ENCODE results near the gene GHDC.
"Not testable (repeated sequence)": the region's sequence is repeated elsewhere in the genome, so short reads cannot be mapped to it uniquely, and the experiment has no call there.

Gene GHDC

DNA sequence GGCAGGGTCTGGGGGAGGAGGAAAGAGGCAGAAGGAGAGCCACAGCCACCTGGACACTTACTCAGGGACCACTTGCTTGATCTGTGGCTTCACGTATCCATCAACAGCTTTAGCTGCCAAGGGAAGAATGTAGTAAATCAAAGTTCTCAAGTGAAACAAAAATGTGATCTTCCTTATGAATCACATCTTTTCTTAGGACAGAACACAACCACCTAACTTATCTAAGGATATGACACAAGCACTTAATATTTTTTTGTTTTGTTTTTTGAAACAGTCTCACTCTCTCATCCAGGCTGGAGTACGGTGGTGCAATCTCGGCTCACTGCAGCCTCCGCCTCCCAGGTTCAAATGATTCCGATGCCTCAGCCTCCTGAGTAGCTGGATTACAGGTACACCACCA, 8.4 kb upstream of the GHDC start:
- no peak for DNase-seq (ENCODE audit: low spot score)

DNA sequence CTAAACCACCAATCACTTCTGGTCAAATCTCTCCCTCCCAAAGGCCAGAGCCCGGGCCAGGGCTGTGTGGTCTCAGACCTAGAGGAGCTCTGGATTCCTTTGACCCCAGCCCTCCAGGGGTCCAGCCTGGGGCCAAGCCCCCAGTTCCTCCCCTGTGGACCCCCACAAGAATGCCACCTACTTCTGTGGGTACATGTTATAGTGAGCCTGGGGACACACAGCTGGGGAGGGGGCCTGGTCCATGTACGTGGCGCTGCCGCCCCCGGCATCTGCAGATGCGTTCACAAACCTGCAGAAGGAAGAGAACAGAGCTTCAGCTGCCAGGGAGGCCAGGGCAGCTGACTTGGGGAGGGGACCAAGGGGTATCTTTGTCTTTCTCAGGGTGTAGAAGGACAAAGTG, 7.9 kb upstream of the GHDC start:
- no peak for DNase-seq (ENCODE audit: low spot score)

DNA sequence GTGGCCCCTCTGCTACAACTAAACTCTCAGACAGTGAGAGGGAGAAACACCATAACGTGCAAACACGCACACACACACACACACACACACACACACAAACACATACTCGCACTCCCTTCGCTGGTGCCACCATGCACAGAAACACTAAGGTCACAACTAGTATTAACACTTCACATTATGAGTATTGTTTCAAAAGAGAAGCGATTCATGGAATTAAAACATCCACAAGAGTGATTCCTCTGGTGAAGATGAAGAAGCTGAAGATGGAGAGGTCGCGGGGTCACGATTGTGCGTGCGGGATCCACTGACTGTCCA, 7.1 kb upstream of the GHDC start:
- DNase-seq (ENCODE audit: low spot score) = no peak

DNA sequence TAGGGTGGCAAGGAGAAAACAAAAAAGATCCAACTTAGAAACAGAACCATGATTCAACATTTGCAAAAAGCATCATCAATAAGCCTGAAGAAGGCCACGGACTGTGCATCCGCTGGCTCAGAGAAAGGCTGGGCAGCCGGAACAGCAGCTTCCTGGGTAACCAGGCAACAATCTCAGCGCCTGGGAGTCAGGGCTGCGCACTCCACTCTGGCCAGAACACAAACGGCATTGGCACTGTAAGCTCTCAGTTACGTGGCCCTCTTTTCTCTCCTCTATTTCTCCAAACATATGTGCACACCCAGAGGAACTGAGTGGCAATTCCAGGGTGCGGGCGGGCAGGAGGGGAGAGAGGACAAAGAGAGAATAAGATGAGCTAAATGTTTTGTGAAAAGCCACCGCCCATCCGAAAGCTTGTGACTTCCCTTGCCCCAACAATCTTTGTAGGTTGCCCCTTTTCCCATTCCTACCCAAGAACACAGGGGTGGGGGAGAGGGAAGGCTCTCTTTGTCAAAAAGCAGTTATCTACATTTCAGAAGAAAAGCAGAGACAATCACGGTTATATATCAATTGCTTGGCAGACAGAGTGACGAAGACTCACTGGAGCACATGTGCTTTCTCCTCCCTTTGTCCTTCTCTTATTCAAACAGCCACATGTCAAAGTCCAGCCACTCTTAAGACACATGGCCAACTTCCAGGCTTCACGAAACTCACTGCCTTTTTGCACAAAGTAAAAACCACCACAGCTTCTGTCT, 6.6 kb upstream of the GHDC start:
- DNase-seq (ENCODE audit: low spot score) = no peak

DNA sequence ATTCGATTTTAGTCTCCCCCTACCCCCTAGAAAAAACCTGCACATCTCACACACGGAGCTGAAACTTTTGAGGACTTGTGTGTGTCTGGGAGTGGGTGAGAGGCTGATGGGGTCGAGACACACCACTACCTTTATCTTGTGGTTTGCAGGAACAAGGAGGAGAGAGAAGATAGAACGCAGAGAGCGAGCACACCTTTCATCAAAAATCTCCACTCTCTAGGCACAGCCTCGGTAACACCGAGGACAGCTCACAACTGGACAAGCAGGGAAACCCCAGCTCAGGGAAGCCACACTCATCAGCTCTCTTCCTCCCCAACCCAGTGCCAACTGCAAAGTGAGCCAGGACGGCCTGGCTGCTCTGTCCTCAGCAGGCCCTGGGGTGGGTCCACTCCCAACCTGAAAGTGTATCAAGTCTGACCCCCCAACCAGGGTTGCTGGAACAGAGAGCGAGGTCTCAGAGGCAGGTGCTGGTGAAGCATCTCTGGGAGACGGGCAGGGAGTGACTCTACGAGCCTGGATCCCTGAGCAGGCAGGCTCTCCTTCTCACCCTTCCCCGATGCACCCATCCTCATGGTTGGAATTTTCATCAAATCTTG, 5.2 kb upstream of the GHDC start:
- DNase-seq (ENCODE audit: low spot score) = no peak

DNA sequence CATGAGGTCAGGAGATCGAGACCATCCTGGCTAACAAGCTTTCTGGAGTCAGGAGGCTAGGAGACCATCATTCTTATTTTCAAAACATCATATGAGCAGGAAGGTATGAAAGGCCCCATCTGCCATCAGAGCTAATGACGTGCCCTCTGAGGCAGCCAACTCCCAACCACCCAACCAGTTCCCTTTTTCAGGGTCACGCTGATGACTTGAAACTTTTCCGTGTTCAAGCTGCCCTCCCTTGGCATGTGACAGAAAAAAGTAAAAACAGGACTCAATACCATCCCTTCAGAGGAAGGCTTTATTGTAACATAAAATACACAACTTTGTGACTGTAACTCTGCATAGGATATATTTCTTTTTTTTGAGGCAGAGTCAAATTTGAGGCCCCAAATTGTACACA, 4.6 kb upstream of the GHDC start:
- DNase-seq (ENCODE audit: low spot score) = no peak

DNA sequence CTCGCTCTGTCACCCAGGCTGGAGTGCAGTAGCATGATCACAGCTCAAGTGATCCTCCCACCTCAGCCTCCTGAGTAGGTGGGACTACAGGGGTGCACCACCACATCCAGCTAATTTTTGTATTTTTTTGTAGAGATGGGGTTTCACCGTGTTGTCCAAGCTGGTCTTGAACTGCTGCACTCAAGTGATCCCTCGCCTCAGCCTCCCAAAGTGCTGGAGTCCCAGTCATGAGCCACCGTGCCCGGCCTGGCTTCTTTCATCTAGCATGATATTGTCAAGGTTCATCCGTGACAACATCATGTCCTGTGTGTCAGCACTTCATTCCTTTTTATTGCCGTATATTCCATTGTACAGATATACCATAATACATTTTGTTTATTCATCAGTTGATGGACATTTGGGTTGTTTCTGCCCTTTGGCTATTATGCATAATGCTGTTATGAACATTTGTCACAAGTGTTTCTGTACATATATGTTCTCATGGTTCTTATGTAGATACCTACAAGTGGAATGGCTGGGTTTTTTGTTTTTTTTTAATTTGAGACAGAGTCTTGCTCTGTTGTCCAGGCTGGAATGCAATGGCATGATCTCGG, 3.4 kb upstream of the GHDC start:
- no peak for DNase-seq (ENCODE audit: low spot score)

DNA sequence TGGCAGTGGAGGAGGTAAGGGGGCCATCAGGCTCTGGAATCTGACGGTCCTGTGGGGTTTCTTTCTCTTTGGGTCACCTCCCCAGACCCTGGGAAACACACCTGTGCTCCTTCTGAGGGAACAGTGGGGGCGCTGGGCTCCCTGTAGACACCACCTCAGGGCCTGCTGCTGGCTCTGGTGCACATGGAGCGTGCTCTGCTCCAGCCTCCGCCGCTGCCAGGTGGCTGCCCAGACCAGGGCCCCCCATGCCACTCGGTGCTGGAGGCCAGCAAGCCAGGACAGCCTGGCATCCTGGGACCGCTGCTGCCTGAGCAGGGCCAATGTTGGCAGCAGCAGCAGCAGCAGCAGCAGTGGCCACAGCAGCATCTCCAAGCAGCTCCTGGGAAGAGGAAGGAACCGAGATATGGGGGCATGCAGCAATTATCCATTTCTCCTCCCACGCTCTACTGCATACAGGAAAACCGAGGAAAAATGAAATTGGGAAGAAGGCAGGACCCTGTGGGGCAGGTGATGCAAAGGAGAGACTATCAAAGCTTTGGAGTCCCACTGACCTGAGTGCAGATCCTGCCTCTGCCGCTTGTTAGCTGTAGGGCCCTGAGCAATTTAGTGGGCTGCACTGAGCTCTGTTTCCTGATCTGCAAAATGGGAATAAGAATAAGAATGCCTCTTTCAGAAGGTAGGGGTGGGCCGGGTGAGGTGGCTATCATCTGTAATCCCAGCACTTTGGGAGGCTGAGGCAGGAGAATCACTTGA, 902 bp downstream of the GHDC start:
- DNase-seq (ENCODE audit: low spot score) = no peak

DNA sequence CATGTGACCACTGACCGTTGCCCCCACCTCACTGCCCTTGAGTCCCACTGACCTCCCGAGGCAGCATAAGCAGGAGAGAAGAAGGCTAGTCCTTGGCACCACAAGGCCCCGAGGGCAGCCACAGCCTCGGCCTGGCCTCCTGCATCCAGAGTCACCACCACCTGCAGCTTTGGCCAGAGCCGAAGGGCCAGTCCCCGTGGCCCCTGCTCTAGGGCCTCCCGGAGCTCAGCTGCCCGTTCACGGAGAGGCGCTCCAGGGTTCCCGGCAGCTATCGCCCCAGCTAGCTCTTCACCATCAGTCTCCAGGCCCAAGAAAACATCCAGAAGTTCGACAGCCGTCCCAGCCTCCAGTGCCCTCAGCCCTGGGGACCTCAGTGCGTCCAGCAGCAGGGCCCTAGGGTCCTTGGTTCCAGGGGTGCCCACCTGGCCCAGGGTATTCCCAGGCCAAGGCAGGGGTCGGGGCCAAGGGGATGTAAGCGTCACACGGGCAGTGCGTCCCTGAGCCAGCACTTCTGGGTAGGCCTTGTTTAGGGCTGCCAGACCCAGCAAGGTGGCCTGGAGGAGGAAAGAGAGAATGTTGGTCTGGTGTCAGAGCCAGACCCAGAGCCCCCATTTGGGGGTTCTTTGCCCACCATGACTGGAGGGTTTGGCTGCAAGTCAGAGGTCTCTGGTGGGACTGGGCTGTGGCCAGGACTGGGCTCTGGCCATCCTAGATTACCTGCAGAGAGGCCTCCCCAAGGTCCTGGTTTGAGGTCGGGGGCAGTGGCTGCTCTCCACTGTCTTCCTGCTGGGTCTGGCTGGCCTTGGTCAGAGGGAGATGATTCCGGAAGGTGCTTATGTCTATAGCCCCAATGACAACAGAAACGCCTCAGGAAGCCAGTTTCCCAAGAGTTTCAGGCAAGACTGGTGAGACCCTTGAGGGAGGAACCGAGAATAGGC, 1.8 kb downstream of the GHDC start:
- DNase-seq (ENCODE audit: low spot score) = no peak

DNA sequence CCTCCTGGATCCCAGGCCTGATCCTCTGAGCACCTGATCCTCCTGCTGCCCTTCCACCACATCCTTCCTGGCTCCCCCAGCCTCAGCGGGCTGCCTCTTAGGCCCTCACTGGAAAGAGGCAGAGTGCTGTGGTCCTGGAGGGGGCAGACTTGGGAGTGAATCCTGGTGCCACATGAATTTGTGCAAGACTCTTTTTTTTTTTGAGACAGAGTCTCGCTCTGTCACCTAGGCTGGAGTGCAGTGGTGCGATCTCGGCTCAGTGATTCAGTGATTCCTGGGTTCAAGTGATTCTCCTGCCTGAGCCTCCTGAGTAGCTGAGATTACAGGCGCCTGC, 3.1 kb downstream of the GHDC start:
- DNase-seq (ENCODE audit: low spot score) = no peak

DNA sequence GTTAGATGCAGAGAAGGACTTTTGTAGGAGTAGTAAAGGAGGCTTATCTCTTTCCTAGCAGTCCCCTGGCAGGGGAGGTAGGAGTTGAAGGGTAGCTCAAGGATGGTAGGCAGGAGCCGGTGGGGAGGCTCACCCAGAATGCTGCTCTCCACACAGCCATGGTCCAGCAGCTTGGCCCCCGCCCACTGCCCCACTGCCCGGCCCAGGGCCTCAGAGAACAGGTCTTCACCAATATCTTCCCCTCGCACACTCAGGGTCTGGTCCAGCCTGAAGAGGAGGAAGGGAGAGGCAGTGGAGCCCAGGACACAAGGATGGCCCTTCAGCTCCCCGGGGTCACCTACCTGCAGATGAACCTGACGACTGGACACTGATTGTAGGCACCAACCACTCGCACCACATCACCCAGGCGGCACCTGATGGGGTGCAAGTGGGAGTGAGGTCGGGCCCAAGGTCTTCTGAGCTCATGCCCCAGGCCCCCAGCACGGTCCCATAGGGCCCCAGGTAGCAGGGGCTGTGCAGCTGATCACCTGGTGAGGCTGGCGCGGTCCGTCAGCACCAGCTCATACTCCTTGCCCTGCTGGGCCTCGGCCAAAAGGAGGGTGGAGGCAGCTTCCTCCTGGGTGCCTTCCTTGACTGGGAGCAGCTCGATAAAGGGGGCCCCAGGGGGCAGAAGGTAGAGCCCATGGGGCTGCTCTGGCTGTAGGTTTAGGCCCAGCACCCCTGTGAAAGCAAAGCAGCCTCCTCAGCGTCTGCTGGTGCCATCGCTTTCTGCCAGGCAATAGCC, 3.6 kb downstream of the GHDC start:
- no peak for DNase-seq (ENCODE audit: low spot score)

DNA sequence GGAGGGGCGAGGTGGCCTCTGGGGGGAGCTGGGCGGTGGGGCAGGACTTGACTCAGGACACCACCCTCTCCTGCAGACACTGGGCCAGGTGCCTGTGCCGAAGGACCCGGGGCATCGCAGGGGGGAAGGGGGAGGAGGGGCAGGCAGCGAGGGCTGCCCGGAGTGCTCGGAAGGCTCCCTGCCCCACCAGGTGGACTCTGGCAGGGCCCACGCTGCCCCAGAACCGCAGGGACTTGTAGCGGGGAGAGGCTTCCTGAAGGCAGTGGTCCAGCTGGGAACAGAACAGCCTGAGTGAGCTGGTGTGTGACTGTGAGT, 4.7 kb downstream of the GHDC start:
- DNase-seq (ENCODE audit: low spot score) = no peak

DNA sequence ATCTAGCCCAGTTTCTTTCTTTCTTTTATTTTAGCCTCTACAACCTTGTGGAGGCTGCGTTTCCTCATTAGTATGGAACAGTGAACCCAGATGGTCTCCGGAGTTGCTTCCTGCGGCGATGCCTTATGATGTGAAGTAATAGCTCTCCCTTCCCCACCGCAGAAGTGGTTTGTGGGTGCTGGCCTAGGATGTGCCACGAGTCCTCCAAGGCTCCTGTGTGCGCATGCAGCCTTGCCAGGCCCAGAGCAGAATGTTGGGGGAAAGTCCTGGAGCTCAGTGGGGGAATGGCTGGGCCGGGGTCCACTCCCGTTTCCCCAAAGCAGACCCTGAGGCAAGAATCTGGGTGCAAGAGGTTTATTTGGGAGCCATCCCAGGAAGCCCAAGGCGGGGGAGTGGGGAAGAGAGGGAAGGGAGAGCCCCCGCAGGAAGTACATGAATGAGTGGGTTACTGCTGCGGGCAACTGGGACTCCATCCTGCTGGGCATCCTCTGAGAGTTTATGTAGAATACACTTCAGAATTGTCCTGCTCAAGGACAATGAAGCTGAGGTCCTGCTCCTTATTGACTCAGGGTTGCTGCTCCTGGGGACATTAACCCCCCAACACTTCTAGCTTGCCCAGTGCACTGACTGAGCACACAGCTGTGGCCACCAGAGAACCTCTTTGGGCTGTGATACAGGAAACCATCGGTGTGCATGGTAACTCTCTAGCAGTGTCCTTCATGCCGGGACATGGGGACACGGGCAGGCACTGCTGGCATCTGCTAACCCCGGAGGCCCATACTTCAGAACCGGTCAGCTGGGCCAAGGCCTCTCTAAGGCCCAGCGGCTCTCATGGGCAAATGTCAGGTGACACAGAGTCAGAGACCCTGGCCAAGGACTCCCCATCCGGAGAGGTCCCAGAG, 5.3 kb downstream of the GHDC start:
- no peak for DNase-seq (ENCODE audit: low spot score)

DNA sequence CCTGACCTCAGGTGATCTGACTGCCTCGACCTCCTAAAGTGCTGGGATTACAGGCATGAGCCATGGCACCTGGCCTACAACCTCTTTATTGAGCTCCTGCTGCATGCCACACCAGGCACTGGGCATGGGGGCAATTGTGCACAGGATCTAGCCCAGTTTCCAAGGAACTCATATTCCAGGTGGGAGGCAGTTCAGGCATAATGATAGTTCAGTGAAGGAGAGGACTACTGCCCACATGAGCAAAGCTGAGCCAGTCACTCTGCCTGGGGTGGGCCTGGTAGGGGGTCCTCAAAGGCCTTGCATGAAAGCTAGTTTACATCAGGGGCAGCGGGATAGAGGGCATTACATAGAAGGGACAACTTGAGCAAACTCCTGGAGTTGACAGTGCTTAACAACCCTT, 6.5 kb downstream of the GHDC start:
- DNase-seq (ENCODE audit: low spot score) = no peak

DNA sequence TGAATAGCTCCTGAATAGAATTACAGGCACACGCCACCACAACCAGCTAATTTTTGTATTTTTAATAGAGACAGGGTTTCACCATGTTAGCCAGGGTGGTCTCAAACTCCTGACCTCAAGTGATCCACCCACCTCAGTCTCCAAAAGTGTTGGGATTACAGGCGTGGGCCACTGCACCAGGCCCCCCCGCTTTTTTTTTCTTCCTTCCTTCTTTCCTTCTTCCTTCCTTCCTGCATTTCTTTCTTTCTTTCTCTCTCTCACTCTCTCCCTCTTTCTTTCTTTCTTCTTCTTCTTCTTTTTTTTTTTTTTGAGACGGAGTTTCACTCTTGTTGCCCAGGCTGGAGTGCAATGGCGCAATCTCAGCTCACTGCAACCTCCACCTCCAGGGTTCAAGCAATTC, 8.1 kb downstream of the GHDC start:
- not testable (repeated sequence) for DNase-seq (ENCODE audit: low spot score)

DNA sequence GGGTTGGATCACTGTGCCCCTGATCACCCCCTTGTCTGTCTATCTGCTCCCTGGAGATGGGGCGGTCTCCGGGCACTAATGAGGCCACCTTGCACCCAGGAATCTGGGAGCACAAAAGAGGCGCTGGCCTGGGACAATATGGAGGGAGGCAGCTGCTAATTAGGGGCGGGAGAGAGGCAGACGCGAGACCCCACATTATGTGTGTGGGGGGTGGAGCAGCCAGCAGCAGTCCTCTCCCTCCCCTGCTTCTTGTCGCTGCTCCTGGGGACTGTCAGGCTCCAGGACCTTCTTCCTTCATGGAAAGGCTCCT, 8.7 kb downstream of the GHDC start:
- no peak for DNase-seq (ENCODE audit: low spot score)

DNA sequence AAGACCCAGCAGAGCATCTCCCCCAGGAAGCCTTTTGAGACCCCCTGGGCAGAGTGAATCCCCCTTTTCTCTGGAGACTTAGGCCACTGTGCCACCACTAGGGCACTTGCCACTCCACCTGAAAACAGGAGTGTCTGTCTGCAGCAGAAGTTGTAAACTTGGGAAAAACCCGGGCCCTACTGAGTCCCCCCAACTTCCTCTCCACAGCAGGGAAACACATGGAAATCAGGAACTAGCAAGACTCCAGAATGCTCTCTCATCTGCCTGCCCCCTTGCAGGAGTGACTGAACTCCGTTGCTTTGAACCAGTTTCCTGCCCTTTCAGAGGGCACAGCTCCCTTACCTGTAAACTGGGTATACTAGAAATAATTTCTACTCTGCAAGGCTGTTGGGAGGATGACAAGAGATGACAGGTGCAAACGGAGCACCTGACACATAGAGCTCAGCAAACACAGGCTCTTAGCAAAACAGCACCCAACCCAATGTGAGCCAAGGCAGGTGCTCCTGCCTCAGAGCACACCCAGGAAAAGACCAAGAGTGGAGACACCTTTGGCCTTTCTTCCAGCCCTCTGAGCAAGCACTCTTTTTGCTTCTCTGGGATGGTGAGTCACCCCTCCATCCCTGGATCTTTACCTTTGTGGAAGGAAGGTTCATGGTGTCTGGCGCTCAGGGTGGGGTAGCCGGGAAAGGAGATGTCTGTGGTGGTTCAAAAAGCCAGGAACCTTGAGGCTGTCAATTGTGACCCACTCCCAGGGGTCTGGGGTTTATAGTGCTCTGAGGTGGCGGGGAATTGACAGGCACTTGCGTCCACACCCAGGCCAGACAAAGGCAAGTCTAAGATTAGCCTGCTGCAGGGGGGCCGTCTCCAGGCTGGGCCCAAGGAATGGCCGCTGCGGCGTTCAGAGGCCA, 9.3 kb downstream of the GHDC start, which contains the start of gene HCRT:
HCRT (minus strand) TSS at position 740 of the 908 bp plus-strand sequence; CDS start at position 653, 87 bp downstream.
- DNase-seq (ENCODE audit: low spot score) = no peak

DNA sequence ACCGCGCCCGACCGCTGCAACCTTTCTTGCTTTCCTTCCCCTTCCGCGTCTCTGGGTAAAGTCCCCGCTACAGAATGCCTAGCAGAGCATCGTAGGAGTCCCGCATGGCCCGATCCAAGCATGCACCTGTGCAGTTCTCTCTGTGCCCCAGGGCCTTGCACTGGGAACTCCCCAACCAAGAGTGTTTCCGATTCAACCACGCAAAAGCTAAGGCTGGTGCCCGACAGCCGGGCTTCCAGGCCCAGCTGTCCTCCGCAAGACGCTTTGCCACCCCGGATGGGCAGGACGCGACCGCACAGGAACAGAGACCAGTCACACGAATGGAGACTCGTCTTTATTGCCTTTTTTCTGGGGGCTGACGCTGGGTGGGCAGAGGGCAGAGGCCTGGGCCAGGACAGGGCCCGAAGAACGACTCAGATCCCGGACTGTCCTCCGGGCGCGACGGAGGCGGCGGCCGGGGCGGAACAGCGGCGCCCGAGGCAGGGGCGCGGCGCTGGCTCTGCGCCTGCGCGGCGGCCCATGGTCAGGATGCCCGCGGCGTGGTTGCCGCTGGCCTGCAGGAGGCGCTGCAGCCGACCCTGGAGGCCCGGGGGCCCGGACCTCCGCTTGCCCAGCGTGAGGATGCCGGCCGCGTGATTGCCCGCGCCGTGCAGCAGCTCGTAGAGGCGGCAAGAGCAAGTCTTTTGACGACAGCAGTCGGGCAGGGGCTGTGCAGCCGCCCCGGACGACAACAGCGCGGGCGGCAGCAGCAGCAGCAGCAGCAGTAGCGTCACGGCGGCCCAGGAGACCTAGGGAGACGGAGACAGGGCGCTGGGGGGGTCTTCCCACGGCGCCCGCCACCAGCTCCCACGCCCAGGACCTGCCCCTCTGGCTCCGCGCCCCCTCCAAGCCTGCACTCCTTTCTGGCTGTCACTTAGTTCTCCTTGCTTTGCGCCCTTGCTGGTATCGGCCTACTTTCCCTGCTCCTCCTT, 10.3 kb downstream of the GHDC start:
- DNase-seq (ENCODE audit: low spot score) = peak; percentile 52
